ENCODE results near the gene IFITM2. TPM values are rescaled to one million over a fixed set of nuclear protein-coding genes. Genes with fewer than 3 reads are reported as not detected.

The IFITM2 gene
- total RNA-seq, 1 donor = 52.9 TPM

Other genes with a start within 250 kb of the IFITM2 start
- not detected for gene SCGB1C1, start 114.7 kb upstream of the IFITM2 start, total RNA-seq
- 20.6 TPM for gene BET1L, start 100.4 kb upstream of the IFITM2 start, total RNA-seq
- gene RIC8A, start 100.1 kb upstream of the IFITM2 start, total RNA-seq = 53.4 TPM
- gene SIRT3, start 71.5 kb upstream of the IFITM2 start, total RNA-seq = 6.2 TPM
- 62.5 TPM for gene PSMD13, start 70.8 kb upstream of the IFITM2 start, total RNA-seq
- 9.7 TPM for gene NLRP6, start 29.4 kb upstream of the IFITM2 start, total RNA-seq
- 85.2 TPM for gene PGGHG, start 18.7 kb upstream of the IFITM2 start, total RNA-seq
- not detected for gene IFITM5, start 8.3 kb upstream of the IFITM2 start, total RNA-seq
- gene IFITM1, start 6.2 kb downstream of the IFITM2 start, total RNA-seq = 276 TPM
- gene IFITM3, start 13.0 kb downstream of the IFITM2 start, total RNA-seq = 14.1 TPM
- 0.21 TPM for gene B4GALNT4, start 61.7 kb downstream of the IFITM2 start, total RNA-seq
- gene PKP3, start 86.4 kb downstream of the IFITM2 start, total RNA-seq = not detected
- gene SIGIRR, start 107.2 kb downstream of the IFITM2 start, total RNA-seq = 50.9 TPM
- gene ANO9, start 134.2 kb downstream of the IFITM2 start, total RNA-seq = 19.9 TPM
- gene PTDSS2, start 142.5 kb downstream of the IFITM2 start, total RNA-seq = 8.8 TPM
- 92.2 TPM for gene RNH1, start 199.4 kb downstream of the IFITM2 start, total RNA-seq
- 7.1 TPM for gene HRAS, start 227.8 kb downstream of the IFITM2 start, total RNA-seq
- gene LRRC56, start 229.7 kb downstream of the IFITM2 start, total RNA-seq = 0.94 TPM

All from mononuclear cell (primary cell).